HFF-Myc (cell line): ENCODE results near the gene FBXO44.

ENCODE experiments used
- DNase-seq: peaks from one replicate; pipeline ENCODE4 v3.0.0-alpha.2; 2011; ENCODE audit warnings: low read depth; ENCODE audit errors: extremely low read depth
- H3K4me3 ChIP-seq: replicated peaks from 2 replicates; pipeline ENCODE4 v1.5.1; 2011; ENCODE audit warnings: low read depth, mild to moderate bottlenecking, control low read depth, low read length
- CTCF ChIP-seq: IDR thresholded peaks from 2 replicates; pipeline ENCODE4 v1.5.1; 2012; ENCODE audit warnings: mild to moderate bottlenecking, low read depth, low read length, control low read depth; ENCODE audit errors: missing control alignments

The FBXO44 gene

GRCh38 chr1:11645670-11646265 is 8.9 kb upstream of the FBXO44 start:
- peak; percentile 43 for DNase-seq
- TF ChIP-seq CTCF = peak; percentile 84
- H3K4me3 ChIP-seq = no peak overlapping the region

- no peak for TF ChIP-seq CTCF
- no peak overlapping the region for H3K4me3 ChIP-seq
These were observed 8.4 kb upstream of the FBXO44 start for GRCh38 chr1:11646317-11646716.

GRCh38 chr1:11647333-11647732 is 7.3 kb upstream of the FBXO44 start:
- DNase-seq = no peak
- no peak for TF ChIP-seq CTCF
- no peak overlapping the region for H3K4me3 ChIP-seq

More at GRCh38 chr1:11646317-11646716, 8.4 kb upstream of the FBXO44 start:
- no peak for DNase-seq

GRCh38 chr1:11648039-11648438 is 6.6 kb upstream of the FBXO44 start:
- DNase-seq = no peak
- H3K4me3 ChIP-seq = no peak overlapping the region
- TF ChIP-seq CTCF = no peak

- DNase-seq = no peak
- TF ChIP-seq CTCF = no peak
- no peak overlapping the region for H3K4me3 ChIP-seq
These were observed 5.9 kb upstream of the FBXO44 start for GRCh38 chr1:11648732-11649158.

- no peak overlapping the region for H3K4me3 ChIP-seq
- no peak for TF ChIP-seq CTCF
- DNase-seq = no peak
These were observed 5.4 kb upstream of the FBXO44 start for GRCh38 chr1:11649237-11649623.
